Erythroblast (primary cell): ENCODE results near the gene CCDC93.
"Not testable (repeated sequence)": the region's sequence is repeated elsewhere in the genome, so short reads cannot be mapped to it uniquely, and the experiment has no call there.

Experiments
- GATA1 ChIP-seq: IDR thresholded peaks from 2 replicates; pipeline ENCODE4 v1.6.1; 2011; ENCODE audit warnings: low read depth, mild to moderate bottlenecking, control low read depth, low read length, moderate library complexity
- POLR2A ChIP-seq: IDR thresholded peaks from 2 replicates; pipeline ENCODE4 v1.6.1; 2011; ENCODE audit warnings: mild to moderate bottlenecking, low read length

DNA sequence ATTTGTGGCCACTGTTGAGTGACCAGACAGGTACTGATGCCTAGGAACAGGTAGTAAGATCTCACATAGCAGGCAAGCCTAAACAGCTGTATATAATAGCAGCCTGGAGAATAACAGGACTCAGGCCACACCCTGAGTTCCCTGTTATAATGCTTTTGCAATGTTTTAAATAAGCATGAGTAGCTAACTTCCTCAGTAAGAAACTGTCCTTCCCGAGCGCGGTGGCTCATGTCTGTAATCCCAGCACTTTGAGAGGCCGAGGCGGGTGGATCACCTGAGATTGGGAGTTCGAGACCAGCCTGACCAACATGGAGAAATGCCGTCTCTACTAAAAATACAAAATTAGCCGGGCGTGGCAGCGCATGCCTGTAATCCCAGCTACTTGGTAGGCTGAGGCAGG, 1.9 kb upstream of the CCDC93 start:
- TF ChIP-seq POLR2A, GATA1: not testable (repeated sequence)
